Neural crest cell (in vitro differentiated cells): ENCODE measurements around the gene KCNH4. TPM values are rescaled to one million over a fixed set of nuclear protein-coding genes. Genes with fewer than 3 reads are reported as not detected.
A peak's percentile ranks its signal among the peaks of the same experiment; 100 is the strongest.

Experiments used
- DNase-seq: peaks from one replicate; pipeline ENCODE4 v3.0.0; 2021; ENCODE audit warnings: low read depth, mixed read lengths, low spot score
- H3K27ac Mint-ChIP-seq: one replicate; pipeline ENCODE4 v1.8.0; 2021; ENCODE audit warnings: mild to moderate bottlenecking, mixed read lengths; ENCODE audit not compliant: unreplicated experiment
- H3K27me3 Mint-ChIP-seq: 2 replicates; pipeline ENCODE4 v1.8.0; 2021; ENCODE audit warnings: low read depth, mild to moderate bottlenecking, mixed read lengths
- H3K36me3 Mint-ChIP-seq: 2 replicates; pipeline ENCODE4 v1.8.0; 2021; ENCODE audit warnings: low read depth, mild to moderate bottlenecking, mixed read lengths
- H3K4me1 Mint-ChIP-seq: 2 replicates; pipeline ENCODE4 v1.8.0; 2021; ENCODE audit warnings: mixed read lengths
- H3K4me3 Mint-ChIP-seq: one replicate; pipeline ENCODE4 v1.8.0; 2021; ENCODE audit warnings: mild to moderate bottlenecking, mixed read lengths
- H3K9me3 Mint-ChIP-seq: 2 replicates; pipeline ENCODE4 v1.8.0; 2021; ENCODE audit warnings: mixed read lengths
- CTCF ChIP-seq: fragments of 200-600 bp; sonication (generic); conservative IDR thresholded peaks from 2 replicates; pipeline ENCODE4 v1.5.0; 2021; ENCODE audit warnings: antibody characterized with exemption, mild to moderate bottlenecking
- total RNA-seq: library from RNA; stranded (reverse); gene quantifications from 2 replicates; pipeline ENCODE4 v1.2.1, GENCODE V29; 2021

The KCNH4 gene
- total RNA-seq, 1 donor from 2014 or later = 0.05 TPM

GRCh38 chr17:42178817-42179216 lies 2.1 kb downstream of the KCNH4 start:
- Mint-ChIP-seq H3K27ac (no peak overlapping the region), H3K9me3 (no peaks in the 10 kb centered on the region), H3K4me3 (no peak overlapping the region), H3K27me3 (peaks cover 86% of the 10 kb centered on the region), H3K36me3 (no peaks in the 10 kb centered on the region), H3K4me1 (peaks cover 8% of the 10 kb centered on the region)
- DNase-seq = no peak
- no peak for TF ChIP-seq CTCF

GRCh38 chr17:42177684-42178083 lies 3.3 kb downstream of the KCNH4 start:
- H3K9me3 Mint-ChIP-seq = no peaks in the 10 kb centered on the region
- peaks cover 4% of the 10 kb centered on the region for H3K4me1 Mint-ChIP-seq
- H3K27ac Mint-ChIP-seq = peak overlapping the region; percentile 30
- H3K4me3 Mint-ChIP-seq = no peak overlapping the region
- TF ChIP-seq CTCF = no peak
- H3K27me3 Mint-ChIP-seq = peaks cover 79% of the 10 kb centered on the region
- H3K36me3 Mint-ChIP-seq = no peaks in the 10 kb centered on the region
- DNase-seq = no peak

DNA sequence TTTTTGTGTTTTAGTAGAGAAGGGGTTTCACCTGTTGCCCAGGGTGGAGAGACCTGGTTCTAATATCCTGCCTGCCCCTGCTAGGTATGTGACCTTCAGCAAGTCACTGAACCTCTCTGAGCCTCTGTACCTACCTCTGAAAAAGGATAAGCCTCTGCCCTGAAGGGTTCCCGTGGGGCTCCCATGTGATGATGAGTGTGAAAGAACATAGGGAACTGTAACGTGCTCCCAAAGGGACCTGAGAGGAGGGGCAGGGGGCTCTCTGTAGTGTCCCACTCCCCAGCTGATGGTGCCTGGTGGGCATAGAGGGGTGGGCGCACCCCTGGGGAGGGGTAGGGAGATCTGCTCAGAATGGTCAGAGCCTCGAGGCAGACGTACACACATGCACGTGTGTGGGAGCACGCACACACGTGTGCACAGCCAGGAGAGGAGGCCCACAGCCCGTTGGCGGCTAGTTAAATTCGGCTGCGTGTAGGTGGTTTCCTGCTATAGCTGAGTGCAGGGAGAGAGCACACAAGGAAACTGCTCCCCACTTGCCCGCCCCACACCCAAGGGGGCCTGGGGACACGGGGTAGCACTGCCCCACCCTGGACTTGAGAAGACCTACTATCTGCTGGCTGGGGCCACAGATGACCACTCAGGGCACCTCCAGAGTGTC lies 6.7 kb downstream of the KCNH4 start:
- TF ChIP-seq CTCF = no peak
- no peak for DNase-seq
- H3K4me1 Mint-ChIP-seq = no peaks in the 10 kb centered on the region
- H3K36me3 Mint-ChIP-seq = no peaks in the 10 kb centered on the region
- H3K9me3 Mint-ChIP-seq = no peaks in the 10 kb centered on the region
- H3K4me3 Mint-ChIP-seq = no peak overlapping the region
- H3K27me3 Mint-ChIP-seq = peaks cover 65% of the 10 kb centered on the region
- no peak overlapping the region for H3K27ac Mint-ChIP-seq

GRCh38 chr17:42171831-42172230 lies 9.1 kb downstream of the KCNH4 start:
- H3K4me3 Mint-ChIP-seq = no peak overlapping the region
- H3K27ac Mint-ChIP-seq = no peak overlapping the region
- no peak for TF ChIP-seq CTCF

GRCh38 chr17:42169351-42169750 lies 11.6 kb downstream of the KCNH4 start:
- Mint-ChIP-seq H3K9me3 (no peaks in the 10 kb centered on the region), H3K36me3 (no peaks in the 10 kb centered on the region), H3K4me3 (no peak overlapping the region), H3K27me3 (peaks cover 30% of the 10 kb centered on the region), H3K4me1 (peaks cover 5% of the 10 kb centered on the region), H3K27ac (no peak overlapping the region)
- DNase-seq = no peak
- no peak for TF ChIP-seq CTCF

More at GRCh38 chr17:42171831-42172230, 9.1 kb downstream of the KCNH4 start:
- peaks cover 44% of the 10 kb centered on the region for H3K27me3 Mint-ChIP-seq
- H3K36me3 Mint-ChIP-seq = no peaks in the 10 kb centered on the region
- no peak for DNase-seq
- H3K9me3 Mint-ChIP-seq = no peaks in the 10 kb centered on the region
- no peaks in the 10 kb centered on the region for H3K4me1 Mint-ChIP-seq
